Occipital lobe (tissue), 2 donors: ENCODE data around the gene TARBP1. TPM values are rescaled to one million over a fixed set of nuclear protein-coding genes. Genes with fewer than 3 reads are reported as not detected.
"Not testable (repeated sequence)": the region's sequence is repeated elsewhere in the genome, so short reads cannot be mapped to it uniquely, and the experiment has no call there.

Source experiments
- DNase-seq: peaks from one replicate; lab custom pipeline; 2025; lab: John Stamatoyannopoulos, UW
- total RNA-seq: library from RNA; depleted of rRNA; stranded (reverse); fragments of >200 nt; gene quantifications from one replicate; pipeline ENCODE4 v1.2.3, GENCODE V29; 2014

The TARBP1 gene, protein sequence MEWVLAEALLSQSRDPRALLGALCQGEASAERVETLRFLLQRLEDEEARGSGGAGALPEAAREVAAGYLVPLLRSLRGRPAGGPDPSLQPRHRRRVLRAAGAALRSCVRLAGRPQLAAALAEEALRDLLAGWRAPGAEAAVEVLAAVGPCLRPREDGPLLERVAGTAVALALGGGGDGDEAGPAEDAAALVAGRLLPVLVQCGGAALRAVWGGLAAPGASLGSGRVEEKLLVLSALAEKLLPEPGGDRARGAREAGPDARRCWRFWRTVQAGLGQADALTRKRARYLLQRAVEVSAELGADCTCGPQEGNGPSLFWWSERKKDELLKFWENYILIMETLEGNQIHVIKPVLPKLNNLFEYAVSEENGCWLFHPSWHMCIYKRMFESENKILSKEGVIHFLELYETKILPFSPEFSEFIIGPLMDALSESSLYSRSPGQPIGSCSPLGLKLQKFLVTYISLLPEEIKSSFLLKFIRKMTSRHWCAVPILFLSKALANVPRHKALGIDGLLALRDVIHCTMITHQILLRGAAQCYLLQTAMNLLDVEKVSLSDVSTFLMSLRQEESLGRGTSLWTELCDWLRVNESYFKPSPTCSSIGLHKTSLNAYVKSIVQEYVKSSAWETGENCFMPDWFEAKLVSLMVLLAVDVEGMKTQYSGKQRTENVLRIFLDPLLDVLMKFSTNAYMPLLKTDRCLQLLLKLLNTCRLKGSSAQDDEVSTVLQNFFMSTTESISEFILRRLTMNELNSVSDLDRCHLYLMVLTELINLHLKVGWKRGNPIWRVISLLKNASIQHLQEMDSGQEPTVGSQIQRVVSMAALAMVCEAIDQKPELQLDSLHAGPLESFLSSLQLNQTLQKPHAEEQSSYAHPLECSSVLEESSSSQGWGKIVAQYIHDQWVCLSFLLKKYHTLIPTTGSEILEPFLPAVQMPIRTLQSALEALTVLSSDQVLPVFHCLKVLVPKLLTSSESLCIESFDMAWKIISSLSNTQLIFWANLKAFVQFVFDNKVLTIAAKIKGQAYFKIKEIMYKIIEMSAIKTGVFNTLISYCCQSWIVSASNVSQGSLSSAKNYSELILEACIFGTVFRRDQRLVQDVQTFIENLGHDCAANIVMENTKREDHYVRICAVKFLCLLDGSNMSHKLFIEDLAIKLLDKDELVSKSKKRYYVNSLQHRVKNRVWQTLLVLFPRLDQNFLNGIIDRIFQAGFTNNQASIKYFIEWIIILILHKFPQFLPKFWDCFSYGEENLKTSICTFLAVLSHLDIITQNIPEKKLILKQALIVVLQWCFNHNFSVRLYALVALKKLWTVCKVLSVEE (N-terminal part only)
- 90.6 TPM for total RNA-seq

- peak; percentile 66 for DNase-seq
Measured at GRCh38 chr1:234478481-234479309, at the start of gene TARBP1. TARBP1 (minus strand) TSS chr1:234479179; CDS start chr1:234479103, 76 bp downstream.

GRCh38 chr1:234528074-234528865 lies 49.3 kb upstream of the TARBP1 start:
- DNase-seq, result no peak

GRCh38 chr1:234527346-234527745 lies 48.4 kb upstream of the TARBP1 start:
- no peak for DNase-seq

DNA sequence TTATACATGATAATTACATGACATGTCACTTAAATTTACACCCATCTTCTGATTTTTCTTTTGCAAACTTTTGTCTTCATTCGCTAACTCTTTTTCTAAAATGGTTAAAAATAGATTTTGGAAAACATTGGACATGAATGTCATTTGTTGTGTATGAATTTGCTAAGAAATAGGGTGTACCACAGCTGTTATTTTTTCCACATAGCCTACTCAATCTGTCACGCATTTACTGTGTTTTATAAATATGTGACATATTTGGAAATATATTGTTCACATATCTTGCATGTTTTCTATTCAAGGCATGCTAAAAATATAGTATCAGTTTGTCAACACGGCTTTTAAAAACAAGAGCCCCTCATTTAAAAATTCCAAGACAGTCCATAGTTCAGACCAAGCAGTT lies 47.9 kb upstream of the TARBP1 start:
- no peak for DNase-seq

- no peak for DNase-seq
Measured at GRCh38 chr1:234525099-234525799, 46.3 kb upstream of the TARBP1 start.

DNA sequence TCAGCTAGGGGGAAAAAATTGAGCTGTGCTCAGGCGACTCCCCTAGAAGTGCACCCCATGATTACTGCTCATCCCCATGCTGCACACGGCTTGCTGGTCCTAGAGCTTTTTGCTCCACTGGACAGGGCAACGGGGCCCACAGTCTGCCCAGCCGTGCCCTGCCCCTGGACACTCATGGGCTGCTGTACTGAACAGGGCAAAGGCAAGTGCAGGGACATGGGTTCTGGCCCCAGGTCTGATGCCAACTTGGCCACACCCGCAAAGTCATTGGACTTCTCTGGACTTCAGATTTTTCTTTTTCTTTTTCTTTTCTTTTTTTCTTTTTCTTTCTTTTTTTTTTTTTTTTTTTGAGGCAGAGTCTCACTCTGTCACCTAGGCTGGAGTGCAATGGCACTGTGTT lies 42.9 kb upstream of the TARBP1 start:
- no peak for DNase-seq

DNA sequence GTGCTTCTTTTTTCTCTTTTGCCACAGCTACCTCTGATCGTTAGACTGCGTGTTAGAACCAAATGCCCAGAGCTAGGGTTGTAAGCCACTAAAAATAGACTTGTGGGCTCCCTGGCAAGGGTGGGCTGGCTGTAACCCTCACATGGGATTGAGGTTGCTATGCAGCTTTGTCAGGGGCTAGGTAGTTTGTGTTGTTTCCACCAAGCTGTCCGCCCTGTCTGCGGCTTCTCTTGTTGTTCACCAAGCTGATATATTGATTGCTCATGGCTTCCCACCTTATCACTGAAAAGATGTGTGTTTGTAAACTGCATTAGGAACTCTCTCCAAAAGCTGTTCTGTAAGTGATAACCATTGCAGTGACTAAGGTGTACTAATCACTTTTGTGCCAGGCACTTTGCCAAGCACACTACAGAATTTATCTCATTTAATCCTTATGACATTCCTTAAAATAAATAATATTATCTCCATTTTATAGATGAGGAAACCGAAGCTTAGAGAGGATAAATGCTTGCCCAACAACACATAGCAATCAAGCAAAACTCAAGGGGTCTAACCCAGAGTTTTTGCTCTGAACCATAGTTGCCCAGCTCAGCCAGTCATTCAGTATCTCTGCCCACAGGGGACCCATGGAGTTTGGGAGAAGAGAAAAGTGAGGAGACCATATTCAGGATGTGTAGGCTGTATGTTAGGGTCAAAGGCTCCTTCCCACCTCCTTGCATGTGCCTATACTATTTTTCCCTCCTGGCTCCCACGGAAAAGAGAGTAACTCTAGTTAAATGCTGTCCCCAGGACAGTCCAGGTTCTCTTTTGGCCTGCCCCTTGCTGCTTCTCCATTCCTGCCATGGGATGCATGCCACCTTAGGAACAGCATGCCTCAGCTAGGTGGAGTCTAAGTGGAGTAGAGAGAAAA lies 42.2 kb upstream of the TARBP1 start:
- DNase-seq, result no peak

- no peak for DNase-seq
Measured at GRCh38 chr1:234519506-234519905, 40.5 kb upstream of the TARBP1 start.

- no peak for DNase-seq
Measured at GRCh38 chr1:234518876-234519275, 39.9 kb upstream of the TARBP1 start.

DNA sequence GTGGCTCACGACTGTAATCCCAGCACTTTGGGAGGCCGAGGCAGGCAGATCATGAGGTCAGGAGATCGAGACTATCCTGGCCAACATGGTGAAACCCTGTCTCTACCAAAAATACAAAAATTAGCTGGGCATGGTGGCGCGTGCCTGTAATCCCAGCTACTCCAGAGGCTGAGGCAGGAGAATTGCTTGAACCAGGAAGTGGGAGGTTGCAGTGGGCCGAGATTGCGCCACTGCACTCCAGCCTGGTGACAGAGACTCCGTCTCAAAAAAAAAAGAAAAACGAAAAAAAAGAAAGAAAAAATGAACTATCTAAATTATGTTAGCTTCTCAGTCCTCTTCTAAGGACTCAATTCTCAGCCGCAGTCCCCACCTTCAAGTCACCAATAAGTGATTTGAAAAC lies 39.1 kb upstream of the TARBP1 start:
- DNase-seq, result not testable (repeated sequence)

DNA sequence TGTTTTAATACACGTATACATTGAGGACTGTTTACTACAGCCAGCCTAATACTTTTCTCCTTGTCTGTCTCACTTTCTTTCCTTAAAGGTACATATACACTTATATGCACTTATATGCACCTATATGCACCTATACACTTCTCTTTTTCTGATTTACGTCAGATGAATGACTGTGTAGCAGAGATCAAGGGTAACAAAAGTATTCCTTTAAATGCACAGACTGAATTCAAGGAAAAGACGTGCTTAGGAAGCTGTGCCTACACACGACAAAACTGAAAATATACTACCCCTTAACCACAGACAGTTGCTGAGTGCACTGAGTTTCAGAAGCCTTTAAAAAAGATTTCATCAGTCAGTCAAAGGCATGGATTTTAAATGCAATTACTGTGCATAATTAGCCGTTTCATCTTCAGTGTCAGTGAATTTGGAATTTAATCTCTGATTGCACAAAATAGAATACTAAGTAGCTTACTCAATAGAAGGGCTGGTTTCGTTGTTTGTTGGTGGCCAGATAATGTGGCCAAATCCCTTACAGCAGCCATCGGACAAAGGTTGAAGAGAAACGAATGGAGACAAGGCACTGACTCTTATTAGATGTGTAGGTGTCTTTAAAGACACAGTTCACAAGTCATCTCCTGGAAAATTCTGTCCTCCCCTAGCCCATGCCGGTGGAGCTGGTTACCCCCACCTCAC lies 38.3 kb upstream of the TARBP1 start:
- no peak for DNase-seq

GRCh38 chr1:234515821-234516241 lies 36.9 kb upstream of the TARBP1 start:
- DNase-seq, result no peak

- DNase-seq, result no peak
Measured at GRCh38 chr1:234515411-234515810, 36.4 kb upstream of the TARBP1 start.

DNA sequence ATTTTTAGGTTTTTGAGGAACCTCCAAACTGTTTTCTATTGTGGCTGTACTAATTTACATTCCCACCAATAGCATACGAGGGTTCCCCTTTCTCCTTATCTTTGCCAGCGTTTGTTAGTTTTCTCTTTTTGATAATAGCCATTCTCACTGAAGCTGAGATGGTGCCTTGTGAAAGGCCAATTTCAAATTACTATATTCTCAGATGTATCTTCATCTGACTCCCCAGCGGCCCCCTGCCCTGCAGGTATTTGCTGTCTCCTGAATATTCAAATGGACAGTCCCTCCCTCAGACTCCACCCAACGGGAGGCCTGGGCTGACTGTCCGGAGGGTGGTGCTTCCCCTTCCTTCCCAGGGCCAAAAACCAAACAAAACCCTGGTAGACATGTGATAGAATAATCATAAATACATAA lies 33.5 kb upstream of the TARBP1 start:
- no peak for DNase-seq

DNA sequence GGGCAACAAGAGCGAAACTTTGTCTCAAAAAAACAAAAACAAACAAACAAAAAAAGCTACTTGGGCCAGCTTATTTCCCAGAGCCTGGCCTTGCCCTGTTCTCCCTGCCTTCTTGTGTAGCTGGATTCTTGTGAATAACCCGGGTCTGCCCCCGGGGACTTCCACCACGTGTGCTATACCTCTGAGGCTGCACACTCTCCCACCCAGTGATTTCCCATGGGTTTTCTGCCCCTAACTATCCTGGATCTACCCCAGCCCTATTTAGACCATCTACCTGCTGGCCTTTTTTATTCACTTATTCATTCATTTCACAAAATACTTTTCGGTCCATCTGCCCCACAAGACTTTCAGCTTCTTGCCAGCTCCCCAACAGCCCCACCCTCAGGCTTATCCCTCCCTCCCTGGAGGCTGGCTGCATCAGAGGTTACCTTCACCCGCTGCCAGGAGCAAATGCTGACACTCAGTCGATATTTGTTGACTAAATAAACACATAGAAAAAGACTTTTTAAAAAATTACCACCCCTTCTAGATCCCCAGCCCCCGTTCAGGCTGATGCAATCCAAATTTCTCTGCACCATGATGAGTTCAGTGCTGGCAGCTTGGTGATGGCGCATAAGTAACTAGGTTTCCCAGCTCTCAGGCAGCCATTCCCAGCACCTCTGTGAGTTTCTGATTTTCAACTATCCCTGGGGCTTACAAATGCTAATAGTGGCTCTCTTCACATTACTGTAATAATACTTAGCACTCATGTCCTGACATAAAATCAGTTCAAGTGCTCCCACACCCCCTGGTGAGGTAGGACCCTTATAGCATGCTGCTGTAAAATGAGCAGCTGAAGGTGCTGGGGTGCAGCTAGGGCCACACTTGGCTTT lies 30.7 kb upstream of the TARBP1 start:
- no peak for DNase-seq

DNA sequence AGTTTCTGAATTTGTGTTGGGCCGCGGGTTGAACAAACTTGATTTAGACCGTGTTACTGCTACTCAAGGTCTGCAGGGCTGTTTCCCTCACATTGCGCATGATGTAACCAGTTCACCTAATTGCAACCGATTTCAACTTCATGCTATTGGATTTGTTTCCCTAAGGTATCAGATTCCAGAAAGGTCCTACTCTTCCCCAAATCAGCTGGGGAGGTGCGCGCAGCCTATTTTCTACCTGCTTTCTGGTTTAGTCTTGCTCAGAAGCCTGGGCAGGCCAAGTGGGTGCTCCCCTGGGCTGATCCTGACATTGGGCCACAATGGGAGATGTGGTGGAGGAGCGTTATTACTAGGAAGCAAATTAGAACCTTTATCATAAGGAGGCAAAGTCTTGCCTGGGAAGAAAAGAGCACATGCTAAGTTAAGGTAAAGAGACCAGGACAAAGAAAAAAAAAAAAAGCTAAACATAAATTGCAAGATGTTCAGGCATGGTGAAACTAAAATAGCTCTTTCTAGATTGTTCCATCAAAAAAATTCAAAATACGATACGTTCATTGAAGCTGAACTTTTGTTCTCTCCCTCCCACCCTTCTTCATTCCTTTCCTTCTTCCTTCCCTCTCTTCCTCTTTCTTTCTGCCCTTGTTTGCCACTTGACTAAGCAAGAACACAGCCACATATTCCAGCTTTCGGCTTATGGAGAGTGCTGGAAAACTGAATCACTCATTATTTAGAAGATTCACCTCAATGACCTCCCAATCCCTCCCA lies 28.8 kb upstream of the TARBP1 start:
- no peak for DNase-seq
